ENCODE measurements around the gene SPECC1L.
"Not testable (repeated sequence)": the region's sequence is repeated elsewhere in the genome, so short reads cannot be mapped to it uniquely, and the experiment has no call there.

The SPECC1L gene

GRCh38 chr22:24245584-24246561 lies 24.8 kb upstream of the SPECC1L start:
- DNase-seq (ENCODE audit: low read depth) = peak; percentile 55

- no peak for DNase-seq (ENCODE audit: low read depth)
Measured at GRCh38 chr22:24247011-24247507, 23.6 kb upstream of the SPECC1L start.

GRCh38 chr22:24247564-24248344 lies 22.9 kb upstream of the SPECC1L start:
- peak; percentile 98 for DNase-seq (ENCODE audit: low read depth)

GRCh38 chr22:24248611-24249010 lies 22.0 kb upstream of the SPECC1L start:
- not testable (repeated sequence) for DNase-seq (ENCODE audit: low read depth)

GRCh38 chr22:24249413-24249812 lies 21.2 kb upstream of the SPECC1L start:
- DNase-seq (ENCODE audit: low read depth) = not testable (repeated sequence)

- not testable (repeated sequence) for DNase-seq (ENCODE audit: low read depth)
Measured at GRCh38 chr22:24251286-24251685, 19.3 kb upstream of the SPECC1L start.

GRCh38 chr22:24253126-24253525 lies 17.5 kb upstream of the SPECC1L start:
- not testable (repeated sequence) for DNase-seq (ENCODE audit: low read depth)

- DNase-seq (ENCODE audit: low read depth) = not testable (repeated sequence)
Measured at GRCh38 chr22:24256136-24256535, 14.5 kb upstream of the SPECC1L start.

GRCh38 chr22:24256736-24257135 lies 13.9 kb upstream of the SPECC1L start:
- not testable (repeated sequence) for DNase-seq (ENCODE audit: low read depth)

- peak; percentile 69 for DNase-seq (ENCODE audit: low read depth)
Measured at GRCh38 chr22:24259459-24259858, 11.2 kb upstream of the SPECC1L start.

GRCh38 chr22:24262185-24262749 lies 8.4 kb upstream of the SPECC1L start:
- DNase-seq (ENCODE audit: low read depth) = not testable (repeated sequence)

- not testable (repeated sequence) for DNase-seq (ENCODE audit: low read depth)
Measured at GRCh38 chr22:24263479-24263878, 7.2 kb upstream of the SPECC1L start.

- not testable (repeated sequence) for DNase-seq (ENCODE audit: low read depth)
Measured at GRCh38 chr22:24264329-24264896, 6.2 kb upstream of the SPECC1L start.

- no peak for DNase-seq (ENCODE audit: low read depth)
Measured at GRCh38 chr22:24265734-24266133, 4.9 kb upstream of the SPECC1L start.

- DNase-seq (ENCODE audit: low read depth) = not testable (repeated sequence)
Measured at GRCh38 chr22:24266495-24266894, 4.1 kb upstream of the SPECC1L start.

GRCh38 chr22:24271386-24271854 lies 789 bp downstream of the SPECC1L start:
- no peak for DNase-seq (ENCODE audit: low read depth)

GRCh38 chr22:24273031-24273430 lies 2.4 kb downstream of the SPECC1L start:
- not testable (repeated sequence) for DNase-seq (ENCODE audit: low read depth)

GRCh38 chr22:24273906-24274305 lies 3.3 kb downstream of the SPECC1L start:
- DNase-seq (ENCODE audit: low read depth) = not testable (repeated sequence)

GRCh38 chr22:24274696-24275405 lies 4.2 kb downstream of the SPECC1L start:
- DNase-seq (ENCODE audit: low read depth) = not testable (repeated sequence)

- not testable (repeated sequence) for DNase-seq (ENCODE audit: low read depth)
Measured at GRCh38 chr22:24280363-24280762, 9.7 kb downstream of the SPECC1L start.

GRCh38 chr22:24282401-24282800 lies 11.8 kb downstream of the SPECC1L start:
- DNase-seq (ENCODE audit: low read depth) = no peak
